HEK293T (cell line): ENCODE data around the gene RASD2.

ENCODE experiments used
- CTCF ChIA-PET: fragments of 350-600 bp; formaldehyde crosslinking; extraction: SDS; loops from one replicate; lab custom pipeline; 2021; ENCODE audit warnings: antibody characterized with exemption, inconsistent platforms; lab: Yijun Ruan, JAX
- POLR2A ChIA-PET: fragments of 350-600 bp; formaldehyde crosslinking; extraction: SDS; loops from one replicate; lab custom pipeline; 2020; ENCODE audit warnings: antibody characterized with exemption, inconsistent platforms; lab: Yijun Ruan, JAX
- DNase-seq: peaks from one replicate; pipeline ENCODE4 v3.0.0; 2012; ENCODE audit warnings: mixed read lengths; ENCODE audit errors: extremely low spot score
- ARNT ChIP-seq: fragments of 450-650 bp; IDR thresholded peaks from 2 replicates; pipeline ENCODE4 v1.6.1; 2017; ENCODE audit warnings: mild to moderate bottlenecking
- BHLHE40 ChIP-seq: fragments of 450-650 bp; IDR thresholded peaks from 2 replicates; pipeline ENCODE4 v1.6.1; 2016; ENCODE audit warnings: mild to moderate bottlenecking, moderate library complexity, borderline replicate concordance
- CTBP1 ChIP-seq: fragments of 450-650 bp; IDR thresholded peaks from 2 replicates; pipeline ENCODE4 v1.6.1; 2016; ENCODE audit warnings: borderline replicate concordance
- ELF4 ChIP-seq: fragments of 450-650 bp; IDR thresholded peaks from 2 replicates; pipeline ENCODE4 v1.6.1; 2017; ENCODE audit warnings: antibody characterized with exemption
- FOXA1 ChIP-seq: fragments of 450-650 bp; IDR thresholded peaks from 2 replicates; pipeline ENCODE4 v1.6.1; 2016; ENCODE audit warnings: mild to moderate bottlenecking
- FOXK2 ChIP-seq: fragments of 450-650 bp; IDR thresholded peaks from 2 replicates; pipeline ENCODE4 v1.6.1; 2016; ENCODE audit warnings: mild to moderate bottlenecking
- FOXM1 ChIP-seq: fragments of 450-650 bp; IDR thresholded peaks from 2 replicates; pipeline ENCODE4 v1.6.1; 2017; ENCODE audit warnings: mild to moderate bottlenecking, borderline replicate concordance
- HDGF ChIP-seq: fragments of 450-650 bp; IDR thresholded peaks from 2 replicates; pipeline ENCODE4 v1.6.1; 2017; ENCODE audit warnings: antibody characterized with exemption, borderline replicate concordance
- L3MBTL2 ChIP-seq: fragments of 450-650 bp; conservative IDR thresholded peaks from 2 replicates; pipeline ENCODE4 v1.6.1; 2016; ENCODE audit warnings: mild to moderate bottlenecking
- LEF1 ChIP-seq: fragments of 450-650 bp; IDR thresholded peaks from 2 replicates; pipeline ENCODE4 v1.6.1; 2017; ENCODE audit warnings: mild to moderate bottlenecking, borderline replicate concordance
- NFRKB ChIP-seq: fragments of 450-650 bp; IDR thresholded peaks from 2 replicates; pipeline ENCODE4 v1.6.1; 2016; ENCODE audit warnings: mild to moderate bottlenecking, moderate library complexity
- PKNOX1 ChIP-seq: fragments of 450-650 bp; IDR thresholded peaks from 2 replicates; pipeline ENCODE4 v1.6.1; 2016
- SP1 ChIP-seq: fragments of 450-650 bp; IDR thresholded peaks from 2 replicates; pipeline ENCODE4 v1.6.1; 2017
- SUZ12 ChIP-seq: fragments of 450-650 bp; IDR thresholded peaks from 2 replicates; pipeline ENCODE4 v1.6.1; 2016; ENCODE audit warnings: mild to moderate bottlenecking
- TARDBP ChIP-seq: fragments of 450-650 bp; IDR thresholded peaks from 2 replicates; pipeline ENCODE4 v1.6.1; 2016
- ZNF384 ChIP-seq: fragments of 450-650 bp; IDR thresholded peaks from 2 replicates; pipeline ENCODE4 v1.6.1; 2016

Gene RASD2

GRCh38 chr22:35578836-35579575, 38.4 kb downstream of the RASD2 start:
- no peak for DNase-seq
- CTCF ChIA-PET = no interaction called here
- no peak for TF ChIP-seq FOXK2
- POLR2A ChIA-PET = no interaction called here

DNA sequence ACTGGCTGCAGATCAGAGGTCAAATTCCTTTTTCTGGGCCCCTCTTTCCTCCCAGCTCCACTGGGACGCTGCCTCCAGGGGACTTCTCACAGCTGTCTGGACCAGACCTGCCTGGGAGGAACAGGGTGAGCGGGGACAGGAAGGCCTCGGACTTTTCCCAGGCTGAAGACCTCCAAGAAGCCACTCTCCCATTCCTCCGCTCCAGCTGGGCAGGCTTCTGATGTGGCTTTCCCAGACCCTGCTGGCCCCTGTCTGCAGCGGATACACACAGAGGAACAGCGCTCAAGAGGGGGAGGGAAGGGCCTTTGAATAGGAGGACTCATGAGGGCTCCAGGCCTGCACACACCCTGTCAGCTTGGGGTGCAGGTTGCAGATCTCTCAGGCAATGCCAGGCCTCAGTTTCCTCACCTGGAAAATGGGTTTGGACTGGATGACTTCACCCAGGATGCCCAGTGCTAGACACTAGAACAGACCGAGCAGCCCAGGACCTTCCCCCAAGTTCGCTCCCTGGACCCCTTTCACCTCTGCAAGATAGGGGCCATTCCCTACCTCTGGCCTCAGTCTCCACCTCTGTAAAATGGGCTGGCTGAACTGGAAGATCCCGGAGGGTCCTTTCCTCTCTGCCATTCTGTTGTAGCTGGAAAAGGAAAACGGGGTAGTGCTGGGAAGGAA, 39.9 kb downstream of the RASD2 start:
- POLR2A ChIA-PET = no interaction called here
- no peak for DNase-seq
- CTCF ChIA-PET = no interaction called here
- TF ChIP-seq CTBP1 (no peak), BHLHE40 (no peak), TARDBP (no peak), ELF4 (no peak), SP1 (no peak), SUZ12 (no peak)

DNA sequence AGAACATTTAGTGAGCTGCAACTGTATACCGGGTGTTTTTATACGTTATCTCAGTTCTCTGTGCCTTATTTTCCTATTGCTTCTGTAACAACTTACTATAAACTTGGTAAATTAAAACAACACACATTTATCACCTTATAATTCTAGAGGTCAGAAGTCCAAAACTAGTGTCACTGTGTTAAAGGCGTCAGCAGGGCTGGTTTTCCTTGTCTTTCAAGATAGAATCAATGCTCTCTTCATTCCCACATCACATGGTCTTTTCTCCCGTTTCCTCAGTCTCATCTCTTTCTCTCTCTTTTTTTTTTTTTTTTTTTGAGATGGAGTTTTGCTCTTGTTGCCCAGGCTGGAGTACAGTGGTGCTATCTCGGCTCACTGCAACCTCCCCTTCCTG, 40.4 kb downstream of the RASD2 start:
- POLR2A ChIA-PET = no interaction called here
- CTCF ChIA-PET = no interaction called here
- TF ChIP-seq BHLHE40 (no peak), FOXM1 (no peak), FOXA1 (no peak), ZNF384 (no peak), ARNT (no peak), HDGF (no peak), SP1 (no peak), LEF1 (no peak), CTBP1 (no peak), L3MBTL2 (no peak), PKNOX1 (no peak), TARDBP (no peak), ELF4 (no peak), FOXK2 (no peak)
- DNase-seq = no peak

GRCh38 chr22:35582218-35582860, 41.7 kb downstream of the RASD2 start:
- ChIA-PET CTCF (interaction anchor here (0.5 to 2.4 kb wide), 4 partner anchors 23 to 231 kb away, joined by 3 to 11 read pairs (median 6); no protein-coding TSS in a partner anchor), POLR2A (interaction anchor here (0.7 kb wide), 1 partner anchor 41 kb away, joined by 5 read pairs; the partner anchor contains the start of gene RASD2)

DNA sequence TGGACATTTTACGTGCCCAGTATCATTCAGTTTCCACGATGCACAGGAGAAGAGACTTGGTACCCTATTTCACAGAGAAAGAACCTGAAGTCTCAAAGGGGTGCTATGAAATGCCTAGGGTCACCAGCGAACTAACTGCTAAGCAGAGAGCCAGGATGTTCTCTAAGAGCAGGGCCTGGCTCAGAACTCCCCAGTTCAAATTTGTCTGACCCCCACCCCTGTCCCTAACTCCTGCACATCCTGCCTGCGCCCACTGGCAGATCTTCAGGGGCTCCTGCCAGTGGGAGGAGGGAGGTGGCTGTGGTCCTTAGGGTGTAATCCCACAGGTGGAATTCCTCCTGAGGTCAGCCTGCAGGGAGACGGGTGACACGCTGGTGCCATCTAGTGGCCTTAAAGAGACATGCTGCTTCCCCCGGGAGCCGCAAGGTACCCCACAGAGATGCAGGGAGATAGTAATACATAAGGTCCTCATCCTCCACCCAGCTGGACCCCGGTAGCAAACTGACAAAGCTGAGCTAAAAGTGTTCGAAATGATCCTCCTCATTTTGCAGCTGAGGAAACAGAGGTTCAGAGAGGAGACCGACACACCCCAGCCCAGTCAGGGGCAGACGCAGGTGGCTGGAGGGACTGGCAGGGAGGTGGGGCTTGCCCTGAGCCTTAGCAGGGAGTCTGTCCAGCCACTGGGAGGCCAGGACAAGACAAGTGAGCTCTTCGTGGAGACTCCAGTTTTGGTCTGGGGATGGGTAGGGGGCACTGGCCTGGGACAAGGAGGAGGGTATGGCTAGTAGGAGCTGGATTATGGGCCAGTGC, 42.4 kb downstream of the RASD2 start:
- ChIA-PET CTCF (interaction anchor here (0.5 to 2.4 kb wide), 8 partner anchors 13 to 232 kb away, joined by 3 to 11 read pairs (median 4); no protein-coding TSS in a partner anchor), POLR2A (no interaction called here)
- TF ChIP-seq PKNOX1 (no peak), ARNT (no peak), TARDBP (no peak), LEF1 (no peak), L3MBTL2 (no peak), CTBP1 (no peak), NFRKB (no peak), ELF4 (no peak), FOXK2 (no peak), FOXA1 (no peak), HDGF (no peak), FOXM1 (no peak), ZNF384 (no peak), SP1 (no peak), SUZ12 (no peak)
- DNase-seq = peak; percentile 91

More at GRCh38 chr22:35582218-35582860, 41.7 kb downstream of the RASD2 start:
- DNase-seq = no peak
- TF ChIP-seq FOXK2 = no peak
- no peak for TF ChIP-seq BHLHE40
- TF ChIP-seq NFRKB = no peak
- TF ChIP-seq FOXA1 = no peak
- TF ChIP-seq SUZ12 = no peak
- TF ChIP-seq HDGF = no peak
- TF ChIP-seq LEF1 = no peak
- TF ChIP-seq ARNT = no peak

DNA sequence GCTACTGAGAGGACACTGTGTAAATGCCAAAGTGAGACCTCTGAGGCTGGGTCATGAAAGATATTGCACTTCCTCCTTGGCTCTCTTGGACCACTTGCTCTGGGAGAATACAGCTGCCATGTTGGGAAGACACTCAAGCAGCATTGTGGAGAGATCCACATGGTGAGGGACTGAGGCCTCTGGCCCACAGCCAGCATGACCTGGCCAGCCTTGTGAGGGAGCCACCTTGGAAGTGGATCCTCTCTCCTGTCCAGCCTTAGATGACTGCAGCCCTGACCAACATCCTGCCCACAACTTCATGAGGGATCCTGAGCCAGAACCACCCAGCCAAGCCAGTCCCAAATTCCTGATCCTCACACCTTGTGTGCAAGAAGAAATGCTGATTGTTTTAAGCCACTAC, 46.1 kb downstream of the RASD2 start:
- ChIA-PET CTCF (no interaction called here), POLR2A (no interaction called here)
- TF ChIP-seq L3MBTL2 = no peak
- no peak for DNase-seq
